Measurements from ENCODE around the gene BRK1. TPM values are rescaled to one million over a fixed set of nuclear protein-coding genes. Genes with fewer than 3 reads are reported as not detected.
"Not testable (repeated sequence)": the region's sequence is repeated elsewhere in the genome, so short reads cannot be mapped to it uniquely, and the experiment has no call there.

The BRK1 gene
- total RNA-seq: 123 and 141 TPM in 2 replicates

DNA sequence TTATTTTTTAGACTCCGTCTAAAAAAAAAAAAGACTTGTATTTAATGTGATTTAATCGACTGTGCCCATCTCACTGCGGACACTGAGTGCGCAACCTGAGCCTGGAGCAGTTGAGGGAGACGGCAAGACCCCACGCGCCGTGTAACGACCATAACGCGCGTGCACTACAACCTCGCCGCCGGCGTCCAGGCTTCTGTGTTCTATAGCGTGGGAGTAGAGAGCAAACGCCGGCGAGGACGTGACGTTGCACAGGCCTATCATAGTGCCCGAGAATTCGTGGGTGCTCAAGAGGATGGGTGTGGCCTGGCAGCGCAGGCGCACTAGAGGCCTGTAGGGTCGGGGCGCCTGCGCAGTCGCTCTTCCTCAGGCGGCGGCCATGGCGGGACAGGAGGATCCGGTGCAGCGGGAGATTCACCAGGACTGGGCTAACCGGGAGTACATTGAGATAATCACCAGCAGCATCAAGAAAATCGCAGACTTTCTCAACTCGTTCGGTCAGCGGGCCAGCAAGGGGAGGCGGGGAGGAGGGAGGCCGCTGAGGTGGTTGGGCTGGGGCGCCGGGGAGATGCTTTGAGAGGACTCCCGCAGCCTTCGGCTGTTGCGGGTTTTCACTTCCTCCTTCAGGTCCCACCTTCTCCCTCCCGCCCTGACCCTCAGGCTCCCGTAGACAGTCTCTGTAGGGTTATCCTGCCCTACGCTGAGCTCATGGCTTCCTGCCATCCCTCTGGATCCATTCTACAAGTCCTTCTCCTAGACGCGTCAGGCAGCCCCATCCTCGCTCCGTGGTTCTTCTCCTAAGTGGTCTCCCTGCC is at the start of gene BRK1:
Gene BRK1, plus strand, starts transcription at position 350 of the 812 bp plus-strand sequence. Its CDS starts 27 bp downstream, at position 377.
- Mint-ChIP-seq H3K27me3 (no peaks in the 10 kb centered on the region), H3K27ac (peak within 1 kb of the TSS; percentile 99), H3K4me1 (peaks cover 40% of the 10 kb centered on the region), H3K36me3 (ENCODE audit: low read depth) (peaks cover 25% of the 10 kb centered on the region), H3K9me3 (no peaks in the 10 kb centered on the region), H3K4me3 (peak within 1 kb of the TSS; percentile 100)
- TF ChIP-seq, protein P1, sequence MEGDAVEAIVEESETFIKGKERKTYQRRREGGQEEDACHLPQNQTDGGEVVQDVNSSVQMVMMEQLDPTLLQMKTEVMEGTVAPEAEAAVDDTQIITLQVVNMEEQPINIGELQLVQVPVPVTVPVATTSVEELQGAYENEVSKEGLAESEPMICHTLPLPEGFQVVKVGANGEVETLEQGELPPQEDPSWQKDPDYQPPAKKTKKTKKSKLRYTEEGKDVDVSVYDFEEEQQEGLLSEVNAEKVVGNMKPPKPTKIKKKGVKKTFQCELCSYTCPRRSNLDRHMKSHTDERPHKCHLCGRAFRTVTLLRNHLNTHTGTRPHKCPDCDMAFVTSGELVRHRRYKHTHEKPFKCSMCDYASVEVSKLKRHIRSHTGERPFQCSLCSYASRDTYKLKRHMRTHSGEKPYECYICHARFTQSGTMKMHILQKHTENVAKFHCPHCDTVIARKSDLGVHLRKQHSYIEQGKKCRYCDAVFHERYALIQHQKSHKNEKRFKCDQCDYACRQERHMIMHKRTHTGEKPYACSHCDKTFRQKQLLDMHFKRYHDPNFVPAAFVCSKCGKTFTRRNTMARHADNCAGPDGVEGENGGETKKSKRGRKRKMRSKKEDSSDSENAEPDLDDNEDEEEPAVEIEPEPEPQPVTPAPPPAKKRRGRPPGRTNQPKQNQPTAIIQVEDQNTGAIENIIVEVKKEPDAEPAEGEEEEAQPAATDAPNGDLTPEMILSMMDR (IDR thresholded peaks at IDR 0.05): no peak
- intact Hi-C loops (cut with micrococcal nuclease): loop anchor here (1.0 to 5.0 kb wide), 12 partner anchors 26 to 1527 kb away; partner anchors contain the start of genes ARPC4, CRELD1, EMC3 and FANCD2
- ATAC-seq (ENCODE audit: low read depth): peak; percentile 96
- ChIA-PET POLR2A (interaction anchor here (0.6 to 3.5 kb wide), 22 partner anchors 8 to 205 kb away, joined by 3 to 32 read pairs (median 4); partner anchors contain the start of genes FANCD2, SEC13, TATDN2 and VHL), CTCF (interaction anchor here (0.6 kb wide), 2 partner anchors 45 to 133 kb away, joined by 3 read pairs; partner anchors contain the start of gene TATDN2)
- DNase-seq: peak; percentile 85

DNA sequence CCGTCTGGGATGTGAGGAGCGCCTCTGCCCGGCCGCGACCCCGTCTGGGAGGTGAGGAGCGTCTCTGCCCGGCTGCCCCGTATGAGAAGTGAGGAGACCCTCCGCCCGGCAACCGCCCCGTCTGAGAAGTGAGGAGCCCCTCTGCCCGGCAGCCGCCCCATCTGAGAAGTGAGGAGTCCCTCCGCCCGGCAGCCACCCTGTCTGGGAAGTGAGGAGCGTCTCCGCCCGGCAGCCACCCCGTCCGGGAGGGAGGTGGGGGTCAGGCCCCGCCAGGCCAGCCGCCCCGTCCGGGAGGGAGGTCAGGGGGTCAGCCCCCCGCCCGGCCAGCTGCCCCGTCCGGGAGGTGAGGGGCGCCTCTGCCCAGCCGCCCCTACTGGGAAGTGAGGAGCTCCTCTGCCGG is 45.4 kb upstream of the BRK1 start:
- POLR2A ChIA-PET; intact Hi-C loops (cut with micrococcal nuclease); CTCF ChIA-PET; H3K9me3 Mint-ChIP-seq; ATAC-seq (ENCODE audit: low read depth); H3K27me3 Mint-ChIP-seq; H3K27ac Mint-ChIP-seq; DNase-seq; H3K4me3 Mint-ChIP-seq; H3K4me1 Mint-ChIP-seq: not testable (repeated sequence)
- H3K36me3 Mint-ChIP-seq (ENCODE audit: low read depth): peaks cover 47% of the 10 kb centered on the region

DNA sequence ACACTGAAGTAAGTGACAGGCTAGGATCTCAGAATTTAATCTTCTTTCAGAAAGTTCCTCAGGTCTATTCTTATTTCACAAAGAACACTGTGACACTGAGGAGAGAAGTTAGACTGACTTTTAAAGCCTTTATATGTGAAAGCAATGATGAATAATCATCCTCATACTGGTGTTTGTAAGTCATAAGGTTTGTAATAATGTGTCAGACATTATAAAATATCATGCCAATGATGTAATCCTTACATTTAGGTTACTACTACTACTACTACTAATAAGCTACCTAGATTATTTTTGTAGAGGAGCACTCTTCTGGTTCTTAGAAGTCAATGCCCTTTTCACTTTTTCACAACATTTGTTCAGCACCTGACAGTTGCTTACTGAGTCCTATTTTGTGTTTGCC is 40.8 kb upstream of the BRK1 start:
- Mint-ChIP-seq H3K27me3 (no peaks in the 10 kb centered on the region), H3K4me3 (no peak overlapping the region), H3K9me3 (no peaks in the 10 kb centered on the region), H3K27ac (no peak overlapping the region), H3K36me3 (ENCODE audit: low read depth) (peaks cover 27% of the 10 kb centered on the region), H3K4me1 (no peaks in the 10 kb centered on the region)
- intact Hi-C loops (cut with micrococcal nuclease): no loop called here
- TF ChIP-seq, protein P1 (IDR thresholded peaks at IDR 0.05): no peak
- POLR2A ChIA-PET: interaction anchor here (0.7 kb wide), 1 partner anchor 150 kb away, joined by 3 read pairs; no protein-coding TSS in a partner anchor
- ATAC-seq (ENCODE audit: low read depth) (no peak), DNase-seq (no peak)
- CTCF ChIA-PET: no interaction called here

DNA sequence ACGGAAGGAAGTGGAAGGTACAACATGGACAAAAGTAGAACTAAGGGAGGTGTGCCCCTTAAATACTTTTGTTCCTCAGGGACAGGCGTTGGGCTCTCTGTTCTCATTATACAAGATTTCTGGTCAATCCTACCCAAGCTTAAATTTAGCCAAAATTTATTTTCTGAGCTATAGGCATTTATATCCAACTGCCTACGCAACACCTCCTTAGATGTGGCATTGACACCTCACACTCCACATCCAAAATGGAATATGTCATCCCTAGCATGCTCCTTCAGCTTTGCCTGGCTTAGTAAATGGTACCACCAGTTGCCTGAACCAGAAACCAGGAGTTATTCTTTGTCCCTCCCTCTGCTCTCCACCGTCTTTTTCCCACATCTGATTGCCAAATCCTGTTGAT is 33.6 kb upstream of the BRK1 start:
- no peak overlapping the region for H3K4me3 Mint-ChIP-seq
- no peaks in the 10 kb centered on the region for H3K4me1 Mint-ChIP-seq
- intact Hi-C loops (cut with micrococcal nuclease): loop anchor here (10.0 kb wide), 1 partner anchor 143 kb away; no protein-coding TSS in a partner anchor
- H3K9me3 Mint-ChIP-seq: no peaks in the 10 kb centered on the region
- TF ChIP-seq, protein P1 (IDR thresholded peaks at IDR 0.05): no peak
- no peak for DNase-seq
- H3K27me3 Mint-ChIP-seq: no peaks in the 10 kb centered on the region
- ChIA-PET POLR2A (no interaction called here), CTCF (no interaction called here)
- no peak overlapping the region for H3K27ac Mint-ChIP-seq
- peaks cover 61% of the 10 kb centered on the region for H3K36me3 Mint-ChIP-seq (ENCODE audit: low read depth)
- no peak for ATAC-seq (ENCODE audit: low read depth)

DNA sequence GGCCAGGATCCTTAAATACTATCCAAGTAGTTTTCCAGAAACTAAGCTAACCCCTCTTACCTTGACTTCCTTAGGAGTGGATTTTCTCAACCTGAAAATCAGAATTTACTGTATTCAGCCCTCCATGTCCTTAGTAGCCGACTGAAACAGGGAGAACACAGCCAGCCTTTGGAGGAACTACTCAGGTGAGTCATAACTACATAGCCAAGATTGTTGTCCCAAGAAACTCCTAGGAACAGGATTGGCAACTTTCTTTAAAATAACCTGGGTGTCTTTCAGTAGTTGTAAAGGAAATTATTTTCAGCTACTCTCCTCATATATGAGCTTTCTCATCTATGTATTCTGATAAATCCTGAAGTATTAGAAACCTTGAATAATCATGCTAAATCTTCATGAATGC is 29.7 kb upstream of the BRK1 start:
- peaks cover 69% of the 10 kb centered on the region for H3K36me3 Mint-ChIP-seq (ENCODE audit: low read depth)
- ATAC-seq (ENCODE audit: low read depth): no peak
- POLR2A ChIA-PET: interaction anchor here (0.7 kb wide), 1 partner anchor 9 kb away, joined by 6 read pairs; no protein-coding TSS in a partner anchor

More for the DNA sequence above, 29.7 kb upstream of the BRK1 start:
- Mint-ChIP-seq H3K4me1 (no peaks in the 10 kb centered on the region), H3K4me3 (no peak overlapping the region), H3K27ac (no peak overlapping the region), H3K27me3 (no peaks in the 10 kb centered on the region), H3K9me3 (no peaks in the 10 kb centered on the region)
- TF ChIP-seq, protein P1 (IDR thresholded peaks at IDR 0.05): no peak
- DNase-seq: no peak
- CTCF ChIA-PET: no interaction called here
- intact Hi-C loops (cut with micrococcal nuclease): loop anchor here (10.0 kb wide), 1 partner anchor 139 kb away; no protein-coding TSS in a partner anchor

Measured in activated B cell treated with CpG ODN at 0.5 μM for 24 hours (primary cell).